Measurements from ENCODE around the gene CAPN2.
A peak's percentile ranks its signal among the peaks of the same experiment; 100 is the strongest.

CAPN2 gene

DNA sequence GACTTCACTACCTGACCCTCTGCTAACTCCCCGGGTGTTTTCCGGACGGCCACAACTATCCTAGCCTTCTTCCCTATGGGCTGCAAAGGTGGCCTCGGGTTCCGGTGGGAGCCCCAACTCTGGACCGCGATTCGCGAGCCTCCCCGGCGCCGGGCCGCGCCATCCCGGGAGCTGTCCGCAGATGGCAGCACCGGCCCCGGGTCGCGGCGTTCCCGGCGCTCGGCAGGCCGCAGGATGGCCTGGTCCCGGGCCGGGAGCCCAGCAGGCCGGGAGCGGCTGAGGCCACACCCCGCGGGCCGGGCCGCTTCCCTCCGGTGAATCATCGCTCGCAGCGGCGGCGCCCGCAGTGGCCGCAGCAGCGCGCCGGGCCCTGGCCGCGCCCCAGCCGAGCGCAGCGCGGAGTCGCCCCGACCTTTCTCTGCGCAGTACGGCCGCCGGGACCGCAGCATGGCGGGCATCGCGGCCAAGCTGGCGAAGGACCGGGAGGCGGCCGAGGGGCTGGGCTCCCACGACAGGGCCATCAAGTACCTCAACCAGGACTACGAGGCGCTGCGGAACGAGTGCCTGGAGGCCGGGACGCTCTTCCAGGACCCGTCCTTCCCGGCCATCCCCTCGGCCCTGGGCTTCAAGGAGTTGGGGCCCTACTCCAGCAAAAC, at the start of gene CAPN2:
Gene CAPN2, plus strand, starts transcription at position 346 of the 656 bp plus-strand sequence. Its CDS starts 102 bp downstream, at position 448.
- peak; percentile 51 for DNase-seq (ENCODE audit: low read depth)

DNA sequence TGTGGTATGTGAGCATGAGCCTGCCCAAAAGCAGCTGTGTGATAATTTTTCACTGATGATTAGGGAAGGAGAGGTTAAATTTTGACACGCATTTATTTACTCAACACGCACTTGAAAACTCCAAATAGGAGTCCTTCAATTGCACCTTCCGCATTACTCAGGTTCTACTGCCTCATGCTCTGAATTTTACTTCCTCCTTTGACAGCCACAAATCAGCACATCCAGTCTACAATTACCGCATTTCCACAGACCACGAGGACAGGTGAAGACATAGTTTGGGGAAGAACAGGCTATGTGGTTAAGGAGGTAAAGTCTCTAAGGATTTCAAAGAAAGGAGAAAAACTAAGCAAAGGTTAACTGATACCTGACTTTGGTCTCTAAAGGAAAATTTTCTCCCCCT, 49.4 kb upstream of the CAPN2 start:
- no peak for DNase-seq (ENCODE audit: low read depth)

DNA sequence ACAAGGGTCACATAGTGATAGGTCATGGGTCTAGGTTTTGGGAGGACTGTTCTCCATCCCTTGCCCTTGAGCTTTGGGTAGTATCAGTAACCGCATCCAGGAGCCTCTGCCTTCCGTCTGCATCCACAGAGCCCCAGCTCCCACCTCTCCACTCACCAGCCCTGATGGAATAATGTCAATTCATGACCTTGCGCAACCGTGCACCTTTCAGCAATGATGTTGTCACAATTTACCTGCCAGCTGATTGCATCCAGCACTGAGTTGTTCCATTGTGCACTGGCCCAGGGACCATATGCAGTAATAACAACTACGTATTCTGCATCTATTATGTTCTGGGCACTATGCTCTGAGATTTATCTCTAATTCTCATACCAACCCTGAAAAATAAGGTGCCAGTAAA, 48.2 kb upstream of the CAPN2 start:
- no peak for DNase-seq (ENCODE audit: low read depth)

DNA sequence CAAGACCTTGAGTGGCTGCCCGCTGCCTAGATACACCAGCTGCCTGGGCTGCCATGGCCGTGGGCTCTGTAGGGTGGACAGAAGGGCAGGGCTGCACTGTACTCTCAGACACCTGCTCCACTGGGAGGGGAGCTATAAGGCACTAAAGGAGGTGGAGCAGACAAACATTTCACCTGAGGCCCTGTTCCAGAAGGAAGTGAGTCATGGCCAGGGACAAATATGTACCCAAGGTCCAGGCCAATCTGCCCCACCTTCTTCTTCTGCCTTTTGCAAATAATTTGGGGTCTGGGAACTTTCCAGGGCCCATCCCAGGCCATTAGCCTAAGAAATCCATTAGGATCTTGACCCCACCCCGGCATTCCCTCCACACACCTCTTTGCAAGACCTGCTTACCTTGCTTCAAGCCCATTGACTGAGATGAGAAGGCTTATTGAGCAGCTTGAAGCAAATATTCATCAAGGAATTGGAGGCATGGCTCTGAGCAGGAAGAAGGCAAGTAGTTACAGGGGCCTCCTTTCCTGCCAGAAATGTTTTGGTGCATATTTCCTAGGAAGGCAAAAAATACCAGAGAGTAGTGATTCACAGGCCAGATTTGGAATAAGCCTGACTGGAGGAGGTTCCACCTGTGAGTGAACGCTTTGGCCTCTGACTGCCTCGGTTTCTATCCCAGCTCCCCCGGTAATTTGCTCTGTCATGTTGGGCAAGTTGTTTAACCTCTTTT, 46.6 kb upstream of the CAPN2 start, which contains the start of gene CAPN8:
Gene CAPN8, minus strand, starts transcription at position 110 of the 721 bp plus-strand sequence. Its CDS starts 55 bp downstream, at position 55.
- DNase-seq (ENCODE audit: low read depth): no peak

DNA sequence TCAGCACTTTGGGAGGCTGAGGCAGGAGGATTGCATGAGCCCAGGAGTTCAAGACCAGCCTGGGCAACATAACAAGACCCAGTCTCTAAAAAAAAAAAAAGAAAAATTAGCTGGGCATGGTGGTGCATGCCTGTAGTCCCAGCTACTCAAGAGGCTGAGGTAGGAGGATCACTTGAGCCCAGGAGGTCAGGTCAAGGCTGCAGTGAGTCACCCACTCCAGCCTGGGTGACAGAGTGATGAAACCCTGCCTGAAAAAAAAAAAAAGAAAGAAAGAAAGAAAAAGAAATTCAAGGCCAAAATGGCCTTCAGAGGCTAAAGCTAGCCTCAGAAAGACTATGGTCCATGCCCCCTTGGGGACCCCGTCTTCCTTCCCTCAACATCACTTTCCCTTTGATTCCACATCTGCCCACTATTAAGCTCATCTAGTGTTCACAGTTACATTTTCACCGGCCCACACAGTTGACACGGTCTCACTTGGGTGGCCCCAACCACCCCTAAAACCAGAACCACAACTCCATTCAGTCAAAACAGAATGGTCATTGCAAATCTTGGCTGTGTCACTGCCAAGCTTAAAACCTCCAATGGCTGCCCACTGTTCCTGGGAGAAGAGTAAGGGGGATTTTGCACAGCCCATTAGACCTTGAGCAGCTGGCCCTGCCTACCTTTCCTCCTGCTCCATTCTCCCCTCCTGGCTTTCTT, 44.7 kb upstream of the CAPN2 start:
- DNase-seq (ENCODE audit: low read depth): no peak

DNA sequence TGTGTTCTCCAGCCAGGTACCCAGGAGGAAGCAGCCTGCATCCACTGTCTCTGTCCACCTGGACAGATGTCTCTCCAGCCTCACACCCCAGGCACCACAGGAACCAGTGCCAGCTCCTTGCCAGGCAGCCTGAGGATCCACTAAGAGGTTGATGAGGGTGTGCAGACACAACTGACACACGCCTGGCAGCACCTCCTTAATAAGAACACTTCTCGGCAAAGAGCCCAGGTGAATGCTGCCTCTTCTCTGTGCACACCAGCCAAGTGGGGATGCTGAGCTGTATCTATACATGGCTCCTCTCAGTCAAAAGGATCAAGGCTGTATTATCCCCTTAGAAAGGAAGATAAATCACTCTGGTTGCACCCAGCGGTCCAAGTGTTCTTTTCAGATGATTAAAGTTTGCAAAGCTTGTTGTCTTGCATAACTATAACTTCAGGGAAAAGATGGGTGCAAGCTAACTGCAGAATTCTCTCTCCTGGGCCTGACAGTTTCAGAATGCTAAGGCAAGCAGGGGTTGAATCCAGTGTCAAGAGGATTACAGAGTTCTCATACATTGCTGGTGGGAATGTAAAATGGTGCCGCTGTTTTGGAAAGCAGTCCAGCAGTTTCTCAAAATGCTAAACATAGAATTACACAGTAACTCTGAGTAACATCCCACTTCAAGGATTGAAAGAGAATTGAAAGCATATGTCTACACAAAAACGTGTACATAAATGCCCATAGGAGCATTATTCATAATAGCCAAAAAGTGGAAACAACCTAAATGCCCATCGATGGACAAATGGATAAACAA, 43.1 kb upstream of the CAPN2 start:
- no peak for DNase-seq (ENCODE audit: low read depth)

DNA sequence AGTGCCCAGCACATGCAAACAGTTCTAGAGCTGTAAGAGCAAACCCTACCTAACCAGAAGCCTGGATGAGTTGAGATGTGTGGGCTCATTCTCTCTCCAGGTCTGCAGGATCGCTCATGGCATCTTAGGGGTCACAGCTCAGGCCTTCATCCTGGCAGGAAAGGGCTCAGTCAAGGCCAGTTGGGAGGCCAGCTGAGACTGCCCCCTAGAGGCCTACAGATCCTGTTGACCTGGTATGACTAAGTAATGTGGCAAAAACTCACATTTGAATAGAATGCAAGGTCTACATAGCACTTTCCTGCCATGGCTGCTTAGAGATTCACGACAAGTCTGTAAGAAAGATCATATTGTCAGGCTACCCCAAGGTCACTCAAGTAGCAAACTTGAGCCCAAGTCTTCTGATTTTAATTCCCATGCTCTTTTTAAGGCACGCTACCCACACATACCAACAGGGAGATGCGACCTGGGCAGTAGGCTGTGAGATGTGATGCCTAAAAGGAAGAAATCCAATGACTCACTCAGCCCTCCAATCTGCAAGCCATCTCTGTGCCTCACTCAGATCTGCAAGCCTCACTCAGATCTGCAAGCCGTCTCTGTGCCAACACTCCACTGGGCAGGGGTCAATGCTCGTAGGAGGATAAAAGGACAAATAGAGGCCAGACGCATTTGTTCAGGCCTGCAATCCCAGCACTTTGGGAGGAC, 41.7 kb upstream of the CAPN2 start:
- DNase-seq (ENCODE audit: low read depth): no peak

DNA sequence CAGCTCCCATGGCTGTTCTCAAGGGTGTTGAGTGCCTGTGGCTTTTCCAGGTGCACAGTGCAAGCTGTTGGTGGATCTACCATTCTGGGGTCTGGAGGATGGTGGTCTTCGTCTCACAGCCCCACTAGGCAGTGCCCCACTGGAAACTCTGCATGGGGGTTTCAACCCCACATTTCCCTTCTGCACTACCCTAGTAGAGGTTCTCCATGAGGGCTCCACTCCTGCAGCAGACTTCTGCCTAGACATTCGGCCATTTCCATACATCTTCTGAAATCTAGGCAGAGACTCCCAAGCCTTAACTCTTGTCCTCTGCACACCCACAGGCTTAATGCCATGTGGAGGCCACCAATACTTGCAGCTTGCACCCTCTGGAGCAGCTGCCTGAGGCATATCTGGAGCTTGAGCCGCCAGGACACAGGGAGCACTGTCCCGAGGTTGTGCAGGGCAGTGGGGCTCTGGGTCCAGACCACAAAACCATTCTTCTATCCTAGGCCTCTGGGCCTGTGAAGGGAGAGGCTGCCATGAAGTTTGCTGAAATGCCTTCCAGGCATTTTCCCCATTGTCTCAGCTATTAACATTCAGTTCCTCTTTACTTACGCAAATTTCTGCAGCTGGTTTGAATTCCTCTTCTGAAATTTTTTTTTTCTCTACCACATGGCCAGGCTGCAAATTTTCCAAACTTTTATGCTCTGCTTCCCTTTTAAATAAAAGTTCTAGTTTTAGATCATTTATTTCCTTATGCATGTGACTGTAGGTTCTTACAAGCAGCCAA, 38.0 kb upstream of the CAPN2 start:
- no peak for DNase-seq (ENCODE audit: low read depth)

DNA sequence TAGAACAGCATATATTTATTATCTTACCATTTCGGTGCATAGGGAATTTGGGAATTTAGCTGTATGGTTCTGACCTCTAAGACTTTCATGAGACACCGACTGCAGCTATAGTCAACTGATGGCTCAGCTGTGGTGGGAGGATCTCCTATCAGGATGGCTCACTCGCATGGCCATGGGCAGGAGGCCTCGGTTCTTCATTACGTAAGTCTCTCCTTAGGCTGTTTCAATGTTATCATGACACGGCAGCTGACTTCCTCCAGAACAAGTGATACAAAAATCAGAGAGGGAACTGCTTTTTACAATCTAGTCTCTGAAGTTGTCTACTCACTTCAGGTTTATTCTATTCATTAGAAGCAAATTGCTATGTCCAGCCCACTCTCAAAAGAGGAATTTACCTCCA, 33.5 kb upstream of the CAPN2 start:
- peak; percentile 86 for DNase-seq (ENCODE audit: low read depth)

DNA sequence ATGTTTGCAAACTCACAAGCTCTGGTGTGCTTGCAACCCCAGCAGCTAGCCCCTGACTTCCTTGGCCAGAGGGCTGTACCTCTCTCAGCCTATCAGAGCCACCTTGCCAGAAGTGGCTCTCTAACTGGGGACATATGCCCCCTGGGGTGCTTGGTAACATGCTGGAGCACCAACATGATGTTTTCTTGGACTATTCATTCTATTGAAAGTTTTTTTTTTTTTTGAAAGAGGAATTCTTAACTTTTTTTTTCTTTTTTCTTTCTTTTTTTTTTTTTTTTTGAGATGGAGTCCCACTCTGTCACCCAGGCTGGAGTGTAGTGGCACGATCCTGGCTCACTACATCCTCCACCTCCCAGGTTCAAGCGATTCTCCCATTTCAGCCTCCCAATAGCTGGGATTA, 32.2 kb upstream of the CAPN2 start:
- DNase-seq (ENCODE audit: low read depth): no peak

DNA sequence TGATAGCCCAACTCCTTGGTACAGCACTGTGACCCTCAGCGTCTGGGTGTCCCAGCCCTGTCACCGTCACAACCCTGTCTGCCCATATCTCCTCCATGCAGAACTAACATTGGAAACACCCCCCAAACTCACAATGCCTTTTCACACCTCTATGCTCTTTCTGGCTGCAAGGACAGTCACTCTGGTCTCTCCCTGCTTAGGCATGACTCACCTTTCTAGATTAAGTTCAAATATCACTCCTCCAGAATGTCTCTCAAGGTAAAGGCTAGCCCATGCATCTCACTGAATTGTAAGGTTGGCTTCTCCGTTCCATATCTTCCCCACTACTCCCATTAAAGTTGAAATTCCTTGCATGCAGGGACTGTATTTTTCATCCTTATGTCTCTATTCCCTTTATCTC, 29.8 kb upstream of the CAPN2 start:
- no peak for DNase-seq (ENCODE audit: low read depth)

DNA sequence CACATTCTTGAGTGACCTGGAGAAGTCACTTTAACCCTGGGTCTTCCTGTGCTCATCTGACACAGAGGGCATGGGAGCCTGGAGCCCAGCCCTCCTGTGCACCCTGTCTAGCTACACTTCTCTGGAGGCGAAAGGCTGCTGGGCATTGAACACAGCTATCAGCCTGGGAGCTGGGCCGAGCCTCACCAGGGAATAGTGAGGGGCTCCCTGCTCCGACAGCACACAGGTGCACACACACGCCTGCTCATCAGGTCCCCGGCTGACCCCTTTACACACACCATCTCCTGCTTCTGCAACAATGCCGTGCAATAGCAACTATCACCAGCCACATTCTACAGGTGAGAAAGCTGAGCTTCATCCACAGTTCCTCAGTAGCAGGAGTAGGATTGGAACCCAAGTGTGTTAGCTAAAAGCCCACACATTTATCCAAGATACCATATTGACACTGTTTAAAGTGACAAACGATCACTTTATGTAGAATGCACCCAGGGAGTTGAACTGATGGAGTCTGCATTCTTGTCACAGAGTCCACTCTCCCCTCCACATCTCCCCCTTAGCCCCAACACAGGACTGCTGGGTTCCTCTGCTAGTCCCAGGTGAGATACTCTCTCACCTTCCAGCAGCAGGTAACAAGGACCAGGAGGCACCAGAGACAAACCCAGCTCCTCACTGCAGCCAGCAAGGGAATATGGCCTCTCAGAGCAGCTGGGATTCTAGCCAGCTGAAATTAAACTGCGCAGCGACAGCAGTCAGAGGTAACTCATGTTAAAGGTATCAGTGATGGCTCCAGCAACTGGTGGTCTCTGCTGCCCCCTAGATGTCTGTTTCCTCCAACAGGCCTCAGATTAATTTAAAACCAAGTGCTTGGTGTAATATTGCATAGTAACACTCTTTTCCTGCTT, 28.5 kb upstream of the CAPN2 start:
- no peak for DNase-seq (ENCODE audit: low read depth)

DNA sequence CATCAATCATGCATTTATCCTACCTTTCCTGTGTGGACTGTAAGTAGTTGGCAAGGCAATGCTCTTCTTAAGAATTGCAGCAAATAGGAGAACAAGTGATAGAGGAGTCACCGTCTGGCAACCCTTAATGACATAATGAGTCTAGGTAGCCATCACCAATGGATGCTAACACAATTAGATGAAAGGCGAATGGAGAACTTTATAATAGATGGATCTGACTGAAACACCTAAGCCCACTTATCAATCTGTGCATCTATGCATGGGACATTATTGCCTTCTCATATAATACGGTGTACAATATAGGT, 27.9 kb upstream of the CAPN2 start:
- no peak for DNase-seq (ENCODE audit: low read depth)

DNA sequence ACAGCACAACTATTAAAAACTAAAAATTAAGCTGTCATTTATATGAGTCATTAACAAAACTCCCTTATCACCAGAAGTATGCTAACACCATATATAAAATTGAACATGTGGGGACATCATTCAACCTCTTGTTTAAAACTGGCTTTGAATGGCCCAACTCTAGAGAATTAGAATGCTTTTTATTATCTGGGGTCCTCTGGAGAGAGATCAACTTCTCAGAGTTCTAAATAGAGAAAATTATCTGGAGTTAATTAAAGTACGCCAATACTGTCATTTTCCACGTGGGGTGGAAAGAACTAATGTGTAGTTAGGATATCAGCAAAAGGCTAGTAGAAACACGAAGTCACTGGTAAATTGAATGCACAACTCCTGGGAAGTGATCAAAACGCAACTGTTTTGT, 21.2 kb upstream of the CAPN2 start:
- no peak for DNase-seq (ENCODE audit: low read depth)

DNA sequence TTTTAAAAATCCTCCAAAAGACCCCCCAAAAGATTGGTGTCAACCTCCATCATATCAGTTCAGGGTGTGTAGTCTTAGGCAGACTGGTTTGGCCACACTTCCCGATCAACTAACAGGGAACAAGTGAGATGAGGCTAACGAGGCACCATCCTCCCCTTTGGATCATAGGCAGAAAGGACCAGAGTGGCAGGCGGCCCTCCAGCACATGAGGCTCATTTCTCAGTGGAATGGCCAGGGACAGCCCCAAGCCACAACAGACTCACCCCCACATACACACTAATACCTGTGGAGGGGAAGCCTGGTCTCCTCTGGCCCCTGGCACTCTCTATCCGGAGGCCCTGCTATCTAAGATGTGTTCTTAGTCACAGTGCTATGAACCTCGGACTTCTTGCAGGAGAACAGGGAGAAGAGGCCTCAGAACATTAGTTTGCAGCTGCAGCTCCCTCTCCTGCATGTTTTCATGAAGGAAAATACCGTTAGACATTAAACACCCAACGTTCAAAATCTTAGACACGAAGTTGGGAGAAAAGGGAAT, 17.3 kb upstream of the CAPN2 start:
- DNase-seq (ENCODE audit: low read depth): no peak

DNA sequence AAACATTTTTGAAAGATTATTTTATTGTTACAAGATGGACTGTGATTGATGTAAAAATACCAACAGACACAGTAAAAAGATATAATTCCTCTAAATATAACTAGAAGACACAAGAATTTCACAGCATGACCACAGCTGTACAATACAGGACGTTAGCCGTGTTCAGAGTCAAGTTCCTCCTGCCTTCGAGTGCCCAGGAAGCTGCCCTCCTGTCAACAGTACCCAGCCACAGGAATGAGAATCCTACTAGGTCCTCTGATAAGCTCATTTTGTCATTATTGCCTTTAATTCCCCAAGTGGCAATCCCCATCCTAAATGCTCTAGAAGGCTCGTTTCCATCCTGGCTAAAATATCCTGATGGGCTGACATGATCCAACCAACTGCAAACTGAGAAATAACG, 16.4 kb upstream of the CAPN2 start:
- no peak for DNase-seq (ENCODE audit: low read depth)

DNA sequence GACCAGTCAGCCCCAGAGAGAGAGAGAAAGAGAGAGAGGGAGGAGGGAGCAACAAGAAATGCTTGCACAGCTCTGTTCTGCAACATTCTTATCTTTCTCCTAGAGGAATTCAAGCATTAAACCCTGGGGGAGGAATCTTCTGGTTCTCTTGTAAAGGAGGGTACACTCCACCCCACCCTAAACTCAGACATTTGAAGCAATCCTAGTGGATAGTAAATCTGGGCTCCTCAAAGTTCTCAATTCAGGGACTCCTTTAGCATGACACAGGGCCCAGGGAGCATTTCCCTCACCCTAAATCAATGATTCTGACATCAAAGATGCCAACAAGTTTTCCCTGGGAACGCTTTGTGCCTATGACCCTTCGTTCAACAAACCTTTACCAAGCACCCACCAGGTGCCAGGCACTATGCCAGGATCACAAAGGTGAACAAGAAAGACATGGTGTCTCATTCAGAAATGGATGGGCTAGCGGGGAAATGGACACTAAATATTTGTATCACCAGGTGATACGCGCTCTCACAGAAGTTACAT, 11.9 kb upstream of the CAPN2 start:
- DNase-seq (ENCODE audit: low read depth): no peak

DNA sequence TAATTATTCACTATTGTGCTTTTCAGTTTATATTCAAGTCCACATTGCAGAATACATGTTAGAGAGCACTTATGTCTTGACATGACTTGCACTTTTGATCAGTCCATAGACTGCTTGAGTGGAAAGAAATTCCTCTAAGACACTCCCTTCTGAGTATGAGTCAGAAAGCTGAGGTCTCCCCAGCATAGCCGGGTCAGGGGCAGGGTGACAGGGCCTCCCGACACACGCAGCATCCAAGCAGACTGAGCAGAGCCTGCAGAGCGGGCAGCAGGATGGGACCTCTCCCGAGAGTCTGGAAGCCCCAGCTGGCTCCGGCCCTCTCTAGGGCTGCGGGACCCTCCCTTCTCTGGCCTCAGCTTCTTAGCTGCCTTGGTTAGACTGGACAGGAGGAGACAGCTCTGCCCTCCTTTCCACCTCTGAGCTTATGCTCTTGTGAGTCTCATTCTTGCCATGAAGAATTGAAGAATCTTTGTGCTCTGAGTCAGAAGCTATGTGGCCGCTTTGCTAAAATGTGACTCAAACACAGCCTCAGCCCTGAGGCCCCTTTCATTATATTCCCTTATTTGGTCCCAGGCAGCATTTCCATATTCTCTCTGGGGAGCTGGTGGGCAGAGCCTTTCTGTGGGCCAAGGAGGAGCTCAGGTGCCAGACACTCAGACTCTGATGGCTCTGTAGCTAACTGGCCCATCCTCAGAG, 11.2 kb upstream of the CAPN2 start:
- DNase-seq (ENCODE audit: low read depth): no peak
